NCI-H1092 treated with DMSO at 0.1 percent for 48 hours (cell line): ENCODE measurements around the gene CFAP299.
"Not testable (repeated sequence)": the region's sequence is repeated elsewhere in the genome, so short reads cannot be mapped to it uniquely, and the experiment has no call there.

ENCODE experiments used
- DNase-seq: peaks from one replicate; lab custom pipeline; 2025; lab: John Stamatoyannopoulos, UW

Gene CFAP299

DNA sequence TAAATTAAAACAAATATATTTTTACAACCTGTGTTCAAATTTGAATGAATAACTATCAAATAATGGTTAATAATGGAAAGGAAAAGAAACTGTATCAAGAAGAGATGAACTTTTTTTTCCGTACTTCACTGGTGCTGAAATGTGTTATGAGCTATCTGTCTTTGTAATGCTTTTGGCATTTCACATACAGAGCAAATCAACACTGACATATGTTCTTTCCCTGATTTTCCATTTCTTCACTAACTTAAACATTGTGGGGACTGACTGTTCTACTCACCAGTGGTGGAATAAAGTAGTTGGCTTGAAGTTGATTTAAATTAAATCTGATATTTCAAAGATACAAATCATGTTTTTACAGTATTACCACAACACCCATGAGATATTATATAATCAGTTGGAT is 390.9 kb downstream of the CFAP299 start:
- no peak for DNase-seq

DNA sequence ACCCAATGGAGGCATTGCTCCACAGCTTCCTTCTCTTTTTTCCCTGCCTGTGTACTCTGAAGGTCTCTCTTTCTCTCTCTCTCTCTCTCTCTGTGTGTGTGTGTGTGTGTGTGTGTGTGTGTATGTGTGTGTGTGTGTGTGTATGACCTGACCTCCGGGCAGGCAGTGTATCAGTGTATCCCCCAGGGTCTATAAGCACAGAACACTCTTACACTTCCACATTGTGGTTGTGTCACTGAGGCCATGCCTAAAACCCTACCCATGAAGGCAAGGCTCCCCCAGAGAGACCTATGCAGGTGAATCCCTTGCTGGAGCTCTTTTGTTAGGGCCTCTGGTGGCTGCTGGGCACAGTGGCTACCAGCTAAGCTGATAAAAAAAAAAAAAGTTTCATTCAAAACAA is 394.6 kb downstream of the CFAP299 start:
- no peak for DNase-seq

DNA sequence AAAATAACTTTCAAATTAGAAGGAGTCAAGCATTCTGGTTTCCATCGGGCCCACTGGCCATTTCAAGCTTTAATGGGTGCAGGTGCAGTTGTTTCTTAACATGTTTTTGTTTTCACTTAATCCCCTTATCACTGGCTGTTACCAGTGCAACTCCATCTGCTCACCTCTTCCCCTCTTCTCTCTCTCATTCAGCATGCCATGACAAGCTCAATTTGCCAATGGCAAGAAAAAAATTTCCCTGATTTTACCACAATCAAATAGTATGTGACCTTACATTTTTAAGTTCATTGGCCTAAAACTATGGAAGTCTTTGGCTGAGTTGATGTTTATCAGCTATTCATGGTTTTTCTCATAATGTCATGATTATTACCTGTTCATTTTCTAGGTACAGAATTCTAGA is 395.9 kb downstream of the CFAP299 start:
- DNase-seq = no peak

DNA sequence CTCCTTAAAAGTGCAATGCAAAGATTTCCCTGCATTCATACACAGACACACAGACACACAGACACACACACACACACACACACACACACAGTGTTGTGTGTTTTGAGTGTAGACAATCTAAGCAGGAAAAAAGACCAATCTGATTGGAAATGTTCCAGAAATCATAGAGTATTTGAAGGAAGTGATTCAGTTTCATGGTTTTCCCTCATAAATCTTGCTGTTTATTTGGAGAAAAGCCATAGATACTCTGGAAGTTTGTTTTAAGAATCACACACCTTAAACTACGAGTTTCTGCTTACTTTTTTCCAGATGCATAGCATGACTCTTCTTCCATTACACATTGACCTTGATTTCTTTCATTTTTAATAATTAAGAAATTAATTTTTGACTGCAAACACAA is 396.5 kb downstream of the CFAP299 start:
- no peak for DNase-seq

DNA sequence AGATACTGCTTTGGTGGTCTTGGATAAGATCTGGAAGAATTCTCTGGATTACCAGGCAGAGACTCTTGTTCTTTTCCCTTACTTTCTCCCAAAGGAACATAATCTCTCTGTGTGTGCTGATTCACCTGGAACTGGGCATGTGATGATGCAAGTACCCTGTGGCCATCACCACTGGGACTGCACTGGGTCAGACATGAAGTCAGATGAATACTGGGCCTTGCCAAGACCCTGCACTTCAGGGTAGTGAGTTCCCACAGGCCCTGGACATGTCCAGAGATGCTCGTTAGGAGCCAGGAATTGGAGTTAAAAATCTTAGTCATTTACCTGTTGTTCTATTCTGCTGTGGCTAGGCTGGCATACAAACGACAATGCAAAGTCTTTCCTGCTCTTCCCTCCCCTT is 404.8 kb downstream of the CFAP299 start:
- DNase-seq = no peak

DNA sequence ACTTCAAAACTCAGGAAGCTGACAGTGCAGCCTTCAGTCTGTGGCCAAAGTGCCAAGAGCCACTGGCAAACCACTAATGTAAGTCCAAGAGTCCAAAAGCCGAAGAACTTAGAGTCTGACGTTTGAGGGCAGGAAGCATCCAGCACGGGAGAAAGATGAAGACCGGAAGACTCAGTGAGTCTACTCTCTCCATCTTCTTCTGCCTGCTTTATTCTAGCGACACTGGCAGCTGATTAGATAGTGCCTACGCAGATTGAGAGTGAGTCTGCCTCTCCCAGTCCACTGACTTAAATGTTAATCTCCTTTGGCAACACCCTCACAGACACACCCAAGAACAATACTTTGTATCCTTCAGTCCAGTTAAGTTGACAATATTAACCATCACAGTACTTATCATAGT is 414.0 kb downstream of the CFAP299 start:
- not testable (repeated sequence) for DNase-seq

DNA sequence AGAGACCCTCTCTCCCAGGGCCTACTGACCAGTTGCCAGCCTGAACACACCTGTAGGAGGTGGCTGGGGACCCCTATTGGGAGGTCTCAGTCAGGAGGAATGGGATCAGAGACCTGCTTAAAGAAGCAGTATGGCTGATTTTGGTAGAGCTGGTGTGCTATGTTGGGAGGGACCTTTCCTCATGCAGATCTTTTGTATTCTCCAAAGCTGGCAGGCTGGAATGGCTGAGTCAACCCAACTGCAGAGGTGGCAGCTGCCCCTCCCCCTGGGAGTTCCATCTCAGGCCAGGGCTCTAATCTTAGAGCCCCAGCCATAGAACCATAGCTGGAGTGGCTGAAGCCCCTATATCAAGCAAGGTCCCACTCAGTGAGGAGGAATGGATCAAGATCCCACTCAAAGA is 415.7 kb downstream of the CFAP299 start:
- DNase-seq = no peak

DNA sequence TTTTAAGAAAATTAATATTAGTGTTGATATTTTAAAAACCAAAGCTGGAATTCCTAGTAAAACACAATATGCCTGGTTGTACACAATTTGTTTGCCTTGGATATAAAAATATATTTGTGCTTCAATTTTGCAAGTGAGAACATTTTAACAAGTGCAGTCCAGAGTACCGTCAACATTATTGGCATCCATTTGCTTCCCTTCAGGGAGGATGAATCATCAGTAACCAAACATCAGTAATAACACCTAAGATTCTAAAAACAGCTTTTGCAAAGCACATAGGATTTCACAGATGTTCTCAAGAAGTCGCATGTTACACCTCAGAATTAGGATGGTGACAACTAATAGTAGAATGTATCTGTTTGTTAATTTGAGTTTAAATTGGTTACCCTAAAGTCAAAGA is 432.4 kb downstream of the CFAP299 start:
- DNase-seq = no peak

DNA sequence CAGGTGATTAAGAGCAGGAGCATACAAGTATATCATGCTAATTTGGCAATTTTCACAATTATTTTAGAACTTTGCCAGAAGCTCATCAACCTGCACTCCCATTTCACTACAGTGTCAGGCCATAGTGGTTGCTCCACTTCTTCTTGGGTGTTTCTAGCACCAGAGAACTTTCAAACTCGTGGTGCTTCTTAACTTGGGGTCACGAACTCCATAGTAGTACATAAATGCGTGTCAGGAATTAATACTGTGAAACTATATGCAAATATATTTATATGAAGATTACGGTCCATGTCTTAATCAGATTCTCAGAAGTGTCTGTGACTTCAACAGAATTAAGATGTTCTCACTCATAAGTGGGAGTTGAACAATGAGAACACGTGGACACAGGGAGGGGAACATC is 440.6 kb downstream of the CFAP299 start:
- DNase-seq = no peak

DNA sequence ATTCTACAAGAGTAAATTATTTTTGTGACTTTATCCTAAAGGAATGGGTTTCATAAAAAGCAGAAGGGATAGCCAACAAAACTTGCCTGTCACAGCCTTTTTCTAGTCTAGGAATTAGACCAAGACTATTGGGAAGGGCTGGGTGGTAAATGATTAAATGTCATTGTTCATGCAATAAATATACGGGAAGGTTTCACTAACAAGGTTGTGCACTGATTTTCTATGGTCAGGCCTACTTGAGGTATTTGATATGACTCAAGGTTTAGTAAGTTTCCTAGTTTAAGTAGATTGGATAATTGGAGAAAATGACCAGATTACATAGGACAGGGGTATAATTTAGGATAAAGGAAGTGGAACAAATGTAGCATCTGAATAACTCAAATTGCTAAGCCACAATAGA is 445.9 kb downstream of the CFAP299 start:
- no peak for DNase-seq

DNA sequence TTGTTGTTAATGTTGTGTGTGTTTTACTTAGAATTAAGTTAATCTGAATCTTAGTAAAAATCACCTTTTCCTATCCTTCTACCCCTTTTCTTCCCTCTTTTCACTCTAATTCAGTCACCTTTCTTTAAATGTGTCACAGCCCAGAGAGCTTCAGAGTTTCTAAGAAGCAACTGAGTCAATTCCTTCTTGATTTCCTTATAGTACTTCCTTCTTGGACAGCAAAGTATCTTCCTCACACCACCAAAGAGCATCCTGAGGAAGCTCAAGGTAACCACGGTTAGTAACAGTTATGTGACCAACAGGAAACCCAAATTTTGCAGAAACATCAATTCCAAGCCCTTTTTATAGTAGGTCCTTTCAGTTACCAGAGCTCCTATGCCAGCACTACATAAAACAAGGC is 451.8 kb downstream of the CFAP299 start:
- no peak for DNase-seq

DNA sequence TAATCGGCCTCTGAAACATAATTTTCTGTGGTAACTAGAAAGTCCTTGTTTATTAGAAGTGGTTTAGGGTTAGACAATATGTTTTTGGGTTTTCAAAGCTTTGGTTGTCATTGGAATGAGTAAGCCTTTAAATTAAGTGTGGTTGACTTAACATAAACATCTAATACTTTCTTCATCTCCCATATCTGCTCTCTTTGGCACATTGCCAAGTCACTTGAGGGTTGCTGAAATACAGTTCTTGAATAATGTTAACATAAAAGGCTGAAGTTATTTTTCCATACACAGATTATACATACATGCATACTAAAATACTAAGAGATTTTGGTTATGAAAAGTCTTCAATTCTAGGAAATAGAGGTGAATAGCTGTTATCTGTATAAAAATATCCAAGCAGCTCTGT is 453.3 kb downstream of the CFAP299 start:
- DNase-seq = no peak

DNA sequence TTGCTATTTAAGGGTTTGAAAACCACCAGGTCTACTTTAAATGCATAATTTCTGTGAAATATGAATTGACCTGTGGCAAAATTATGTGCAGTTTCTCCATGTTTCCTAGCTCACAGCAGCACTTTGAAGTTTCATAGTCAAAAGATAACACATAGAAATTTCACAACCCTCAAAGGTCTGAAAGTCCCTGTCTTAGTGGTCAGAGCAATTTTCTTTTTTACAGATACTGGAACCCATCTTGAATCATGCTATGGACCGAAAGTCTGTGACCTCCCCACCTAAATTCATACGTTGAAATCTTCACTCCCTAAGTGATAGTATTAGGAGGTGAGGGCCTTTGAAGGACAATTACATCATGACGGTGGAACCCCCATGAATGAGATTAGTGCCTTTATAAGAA is 454.6 kb downstream of the CFAP299 start:
- no peak for DNase-seq

DNA sequence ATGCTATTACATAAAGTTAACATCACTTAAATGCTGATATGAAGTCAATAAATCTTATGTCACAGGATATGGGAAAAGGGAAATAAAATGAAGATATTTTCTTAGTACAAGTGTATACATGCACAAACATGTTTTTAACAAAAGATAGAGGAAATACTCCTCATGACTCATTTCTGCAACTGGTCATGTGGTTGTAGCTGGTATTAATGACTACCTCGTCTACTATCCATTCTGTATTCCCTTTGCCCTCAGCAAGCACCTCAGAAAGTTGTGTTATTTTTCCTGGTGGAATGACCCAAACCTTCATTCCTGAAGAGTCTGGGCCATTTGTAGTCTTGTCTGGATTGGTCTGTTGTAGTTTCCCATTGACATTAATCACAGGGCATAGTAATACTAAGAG is 458.1 kb downstream of the CFAP299 start:
- DNase-seq = not testable (repeated sequence)

DNA sequence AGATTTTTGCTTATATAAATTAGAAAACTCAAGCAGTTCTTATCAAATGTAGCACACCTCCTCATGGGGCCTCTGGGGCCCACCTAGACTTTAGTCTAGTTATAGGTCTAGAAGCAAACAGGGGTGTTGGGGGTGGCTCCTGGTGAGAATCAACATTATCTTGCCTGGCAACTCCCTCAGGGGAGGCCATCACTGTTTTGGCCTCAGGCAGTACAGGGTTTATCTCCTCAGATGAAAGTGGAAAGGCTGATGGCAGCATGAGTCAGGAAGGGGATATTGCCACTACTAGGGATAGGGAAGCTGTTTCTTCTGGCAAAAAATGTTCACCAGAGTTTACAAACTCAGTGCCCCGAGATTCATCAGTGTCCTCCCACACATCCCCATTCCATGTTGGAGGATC is 462.6 kb downstream of the CFAP299 start:
- DNase-seq = no peak

DNA sequence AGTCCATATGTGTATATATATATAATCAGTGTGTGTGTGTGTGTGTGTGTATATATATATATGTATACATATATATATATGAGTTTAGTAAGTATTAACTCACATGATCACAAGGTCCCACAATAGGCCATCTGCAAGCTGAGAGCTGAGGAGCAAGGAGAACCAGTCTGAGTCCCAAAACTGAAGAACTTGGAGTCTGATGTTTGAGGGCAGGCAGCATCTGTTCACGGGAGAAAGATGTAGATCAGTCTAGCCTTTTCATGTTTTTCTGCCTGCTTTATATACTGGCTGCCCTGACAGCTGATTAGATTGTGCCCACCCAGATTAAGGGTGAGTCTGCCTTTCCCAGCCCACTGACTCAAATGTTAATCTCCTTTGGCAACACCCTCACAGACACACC is 465.2 kb downstream of the CFAP299 start:
- not testable (repeated sequence) for DNase-seq

DNA sequence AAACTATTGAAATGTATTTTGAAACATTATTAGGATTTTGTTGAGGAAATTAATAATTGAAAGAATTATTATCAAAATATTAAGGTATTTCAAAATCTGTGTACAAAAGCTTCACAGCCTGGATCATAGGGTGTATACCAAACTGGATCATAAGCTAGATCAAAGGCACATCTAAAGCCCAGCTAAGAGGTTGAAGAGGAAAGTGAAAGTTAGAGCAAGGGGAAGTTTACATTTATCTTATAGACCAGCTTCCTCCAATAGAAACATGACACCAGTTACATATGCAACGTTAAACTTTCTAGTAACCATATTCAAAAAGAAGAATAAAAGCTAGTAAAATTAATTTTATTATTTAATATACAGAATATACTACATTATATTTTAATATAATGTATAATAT is 467.8 kb downstream of the CFAP299 start:
- DNase-seq = no peak

DNA sequence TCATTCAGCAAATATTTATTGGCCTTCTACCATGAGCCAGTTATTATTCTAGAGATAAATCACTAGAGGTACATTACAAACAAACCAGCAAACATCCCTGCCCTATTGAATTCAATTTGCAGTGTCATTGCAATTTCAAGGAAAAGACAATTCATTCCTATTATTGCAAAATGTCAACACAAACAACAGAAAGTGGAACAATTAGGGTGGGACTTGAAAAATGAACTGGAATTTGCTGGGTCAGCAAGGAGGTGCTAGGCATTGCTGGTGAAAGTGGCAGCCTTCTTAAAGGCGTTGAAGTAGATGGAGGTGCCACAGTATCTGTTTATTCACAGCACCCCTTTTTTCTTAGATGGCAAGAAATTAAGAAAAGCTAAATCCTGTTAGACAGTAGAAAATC is 470.9 kb downstream of the CFAP299 start:
- no peak for DNase-seq

DNA sequence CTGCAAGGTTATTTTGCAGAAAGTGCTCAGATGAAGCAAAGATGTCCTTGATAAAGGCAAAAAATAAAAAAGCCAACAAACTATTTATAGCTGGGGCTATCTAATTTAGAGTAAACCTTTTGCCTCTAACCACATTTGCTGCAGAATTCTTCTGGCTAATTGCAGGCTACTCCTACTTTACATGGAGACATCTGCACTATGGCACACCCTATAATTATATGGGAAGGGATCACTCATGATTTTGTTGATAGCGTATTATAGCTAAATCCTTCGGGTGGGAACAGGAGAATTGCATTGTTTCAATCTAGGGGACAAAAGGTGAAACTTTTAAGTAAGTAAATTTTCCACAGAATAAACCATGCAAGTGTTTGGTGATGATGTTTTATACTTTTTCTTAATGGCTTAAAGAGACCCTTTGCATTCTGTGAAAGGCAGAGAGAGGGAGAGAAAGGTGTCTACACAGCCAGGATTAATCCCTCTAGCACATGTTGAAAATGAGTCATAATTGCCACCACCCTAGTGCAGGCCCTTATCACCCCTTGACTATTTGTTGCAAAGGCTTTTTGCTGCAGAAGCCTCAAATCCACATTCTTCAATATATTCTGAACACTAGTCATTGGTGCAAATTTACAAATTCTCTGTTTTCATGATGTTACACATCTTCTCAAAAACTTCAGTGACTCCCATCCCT is 473.7 kb downstream of the CFAP299 start:
- DNase-seq = no peak

DNA sequence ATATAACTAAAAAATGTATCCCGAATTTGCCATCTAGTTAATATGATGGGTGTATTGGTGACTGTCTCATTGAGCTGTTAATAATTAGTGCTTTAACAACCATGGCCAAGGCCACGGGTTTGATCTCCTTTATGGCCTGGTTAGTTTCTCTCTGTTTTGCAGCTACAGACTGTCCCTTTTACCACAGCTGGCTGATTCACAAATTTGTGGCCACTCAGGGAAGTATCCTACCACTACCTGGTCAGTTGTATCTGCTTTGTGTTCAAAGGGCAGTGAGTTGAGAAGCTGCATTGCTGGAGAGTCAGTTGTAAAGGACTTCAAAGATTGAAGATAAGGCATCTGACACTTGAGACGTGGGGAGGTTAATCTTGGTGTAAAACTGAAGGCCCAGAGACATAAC is 475.9 kb downstream of the CFAP299 start:
- no peak for DNase-seq

DNA sequence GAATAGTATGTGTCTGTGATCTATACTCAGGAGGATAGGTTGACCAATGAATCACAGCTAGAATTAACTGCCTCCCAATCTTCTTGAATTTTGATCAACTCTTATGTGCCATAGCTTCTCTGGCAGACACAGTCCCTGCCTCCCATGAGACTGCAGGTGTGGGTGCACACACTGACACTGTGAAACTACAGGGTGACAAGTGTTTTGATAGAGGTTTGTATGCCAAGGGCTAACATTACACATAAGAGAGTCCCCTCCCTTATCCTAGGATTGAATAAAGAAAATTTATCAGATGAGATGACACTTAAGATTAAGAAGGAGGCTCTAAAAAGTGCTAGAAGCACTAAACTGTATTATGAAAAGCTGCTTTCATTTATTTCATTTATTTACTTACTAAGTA is 476.6 kb downstream of the CFAP299 start:
- DNase-seq = no peak

DNA sequence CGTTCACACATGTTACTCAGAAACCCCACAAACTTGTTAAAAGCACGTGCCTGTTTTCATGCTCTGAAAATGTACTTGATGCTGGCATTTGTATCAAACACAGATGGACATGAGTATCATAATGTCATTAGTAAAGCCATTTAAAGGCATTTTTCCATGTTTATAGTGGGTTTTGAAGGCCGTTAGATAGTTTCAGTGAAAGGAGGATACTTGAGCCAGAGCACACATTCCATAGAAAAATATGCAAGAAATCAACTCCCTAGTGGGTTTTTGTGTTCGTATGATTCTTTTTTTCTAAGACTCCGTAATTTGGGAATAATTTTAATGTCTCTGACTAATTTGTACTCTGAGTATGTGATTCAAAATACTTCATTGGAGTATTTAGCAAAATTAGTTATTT is 478.7 kb downstream of the CFAP299 start:
- no peak for DNase-seq

DNA sequence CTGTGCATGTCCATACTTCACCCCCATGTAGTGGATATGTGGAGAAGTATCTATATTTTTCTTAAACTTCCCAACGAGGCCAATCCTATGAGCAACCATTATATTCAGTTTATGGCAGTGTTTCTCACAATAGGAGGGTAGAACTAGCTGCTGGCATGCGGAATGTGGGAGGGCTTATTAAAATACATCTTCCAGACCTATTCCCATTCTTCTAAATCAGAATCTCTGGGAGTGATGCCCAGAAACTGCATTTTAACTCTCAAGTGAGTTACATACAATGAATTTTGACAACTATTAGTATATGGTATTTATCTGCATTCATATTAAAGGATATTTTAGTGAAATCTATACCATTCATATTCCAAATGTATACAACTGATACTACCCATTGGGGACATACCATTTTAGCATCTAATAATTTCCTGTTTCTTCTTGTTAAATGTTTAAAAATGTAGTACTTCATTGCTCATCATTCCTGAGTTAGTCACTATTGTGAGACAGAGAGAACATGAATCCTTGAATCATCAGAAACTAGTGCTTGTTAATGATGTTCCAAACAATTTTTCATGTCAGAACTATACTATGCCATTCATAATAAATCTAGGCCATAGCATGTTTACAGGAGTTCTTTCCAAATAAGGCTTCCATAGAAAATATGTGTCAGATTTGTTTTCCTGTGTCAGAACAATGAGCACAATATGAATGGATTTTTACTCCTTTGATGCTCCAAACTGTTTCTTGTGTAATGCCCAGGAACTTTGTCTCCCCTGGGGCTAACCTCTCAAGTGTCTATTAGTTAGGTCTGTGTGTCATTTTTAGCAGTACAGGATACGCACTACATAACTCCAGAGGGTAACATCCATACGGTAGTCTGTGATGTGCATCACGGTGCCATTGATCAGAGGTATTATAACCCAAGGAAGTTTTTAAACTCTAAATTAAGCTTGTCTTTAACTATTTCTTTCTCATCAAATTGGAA is 496.1 kb downstream of the CFAP299 start:
- no peak for DNase-seq
